Keratinocyte (primary cell): ENCODE results near the gene SLC6A8. TPM values are rescaled to one million over a fixed set of nuclear protein-coding genes. Genes with fewer than 3 reads are reported as not detected.
A peak's percentile ranks its signal among the peaks of the same experiment; 100 is the strongest.

Source experiments
- DNase-seq: peaks from one replicate; pipeline ENCODE4 v3.0.0-alpha.2; 2011; ENCODE audit warnings: low read depth, missing footprints, low spot score
- FAIRE-seq: peaks from 2 replicates; lab custom pipeline; 2011; peaks lifted over from hg19 to GRCh38; lab: Jason Lieb, UNC
- H2AFZ ChIP-seq: 2 replicates; pipeline ENCODE4 v1.6.0; 2012; ENCODE audit warnings: low read length, control low read depth, inconsistent platforms; ENCODE audit not compliant: control insufficient read depth
- H3K27ac ChIP-seq: 2 replicates; pipeline ENCODE4 v1.5.1; 2011; ENCODE audit warnings: low read length; ENCODE audit not compliant: control insufficient read depth, insufficient read depth
- H3K27me3 ChIP-seq: 3 replicates; pipeline ENCODE4 v1.6.0; 2011; ENCODE audit warnings: low read length; ENCODE audit not compliant: control insufficient read depth, insufficient read depth; ENCODE audit errors: extremely low read depth
- H3K36me3 ChIP-seq, 2 experiments: 2 replicates in 1 of 2; 3 replicates in 1 of 2; pipeline ENCODE4 v1.5.1; 2011; ENCODE audit warnings: low read length in 2 of 2, mild to moderate bottlenecking in 1 of 2; ENCODE audit not compliant: control insufficient read depth in 2 of 2, insufficient read depth in 2 of 2; ENCODE audit errors: extremely low read depth in 1 of 2
- H3K4me1 ChIP-seq: 3 replicates; pipeline ENCODE4 v1.5.1; 2011; ENCODE audit warnings: low read length; ENCODE audit not compliant: control insufficient read depth, insufficient read depth; ENCODE audit errors: extremely low read depth
- H3K4me2 ChIP-seq: 3 replicates; pipeline ENCODE4 v1.6.0; 2011; ENCODE audit warnings: low read depth, low read length; ENCODE audit not compliant: control insufficient read depth, insufficient read depth; ENCODE audit errors: extremely low read depth
- H3K4me3 ChIP-seq, 3 experiments: fragments of 200-600 bp in 1 of 3; sonication (generic) in 1 of 3; 2 replicates in 2 of 3; 3 replicates in 1 of 3; pipeline ENCODE4 v1.5.1; 2011 to 2016; ENCODE audit warnings: low read length in 3 of 3, mild to moderate bottlenecking in 3 of 3, control low read depth in 2 of 3, inconsistent platforms in 1 of 3, low read depth in 1 of 3, mixed read lengths in 1 of 3, mixed run types in 1 of 3, moderate library complexity in 1 of 3; ENCODE audit not compliant: control insufficient read depth in 2 of 3, insufficient read depth in 2 of 3; ENCODE audit errors: extremely low read depth in 1 of 3
- H3K79me2 ChIP-seq: 2 replicates; pipeline ENCODE4 v1.6.0; 2012; ENCODE audit warnings: low read length; ENCODE audit not compliant: control insufficient read depth, insufficient read depth
- H3K9ac ChIP-seq: 3 replicates; pipeline ENCODE4 v1.6.0; 2011; ENCODE audit warnings: low read length; ENCODE audit not compliant: control insufficient read depth, insufficient read depth; ENCODE audit errors: extremely low read depth
- H3K9me1 ChIP-seq: 3 replicates; pipeline ENCODE4 v1.6.0; 2011; ENCODE audit warnings: low read length; ENCODE audit not compliant: control insufficient read depth, insufficient read depth; ENCODE audit errors: extremely low read depth
- H3K9me3 ChIP-seq: 2 replicates; pipeline ENCODE4 v1.5.1; 2012; ENCODE audit warnings: low read depth, low read length; ENCODE audit not compliant: control insufficient read depth
- H4K20me1 ChIP-seq: 3 replicates; pipeline ENCODE4 v1.6.0; 2011; ENCODE audit warnings: low read length; ENCODE audit not compliant: control insufficient read depth, insufficient read depth; ENCODE audit errors: extremely low read depth
- CTCF ChIP-seq, 3 experiments: IDR thresholded peaks in 1 of 3; conservative IDR thresholded peaks in 1 of 3; optimal IDR thresholded peaks in 1 of 3; 2 replicates in 2 of 3; 3 replicates in 1 of 3; pipeline versions ENCODE3 to v1.5.1; 2011; ENCODE audit warnings: low read length in 3 of 3, mild to moderate bottlenecking in 3 of 3, moderate library complexity in 2 of 3, control low read depth in 1 of 3, inconsistent platforms in 1 of 3; ENCODE audit not compliant: insufficient read depth in 2 of 3; ENCODE audit errors: extremely low read depth in 1 of 3
- EZH2 ChIP-seq: IDR thresholded peaks from one replicate; pipeline ENCODE4 v1.6.1; 2012; ENCODE audit warnings: inconsistent platforms, mild to moderate bottlenecking, low read length, moderate library complexity
- dilution Hi-C: fragments of 300-500 bp; cut with MboI; formaldehyde crosslinking; loops from one replicate; pipeline ENCODE4 v1.7.0; 2020; ENCODE audit warnings: low sequenced_read_pairs; ENCODE audit not compliant: extremely low pct_ligation_motif_present
- polyA plus RNA-seq, 5 experiments: library from polyadenylated mRNA; depleted of rRNA in 3 of 5; stranded (reverse) in 3 of 5; stranded (forward) in 1 of 5; unstranded in 1 of 5; fragments of >200 nt; gene quantifications; 1 replicate in 1 of 5; 2 replicates in 3 of 5; 3 replicates in 1 of 5; pipeline versions ENCODE4 v1.2.1 to v1.2.3, GENCODE V29; 2011 to 2012; ENCODE audit warnings: missing spikeins in 2 of 5, low read depth in 1 of 5, low replicate concordance in 1 of 5

Gene SLC6A8
- polyA plus RNA-seq, 1 donor (not counting 4 experiments of a cell fraction or from before 2014, with no cell fraction given): 33.6 TPM

GRCh38 chrX:153645921-153646488, 41.7 kb upstream of the SLC6A8 start:
- H4K20me1 ChIP-seq: no peaks in the 10 kb centered on the region
- no peak for DNase-seq

DNA sequence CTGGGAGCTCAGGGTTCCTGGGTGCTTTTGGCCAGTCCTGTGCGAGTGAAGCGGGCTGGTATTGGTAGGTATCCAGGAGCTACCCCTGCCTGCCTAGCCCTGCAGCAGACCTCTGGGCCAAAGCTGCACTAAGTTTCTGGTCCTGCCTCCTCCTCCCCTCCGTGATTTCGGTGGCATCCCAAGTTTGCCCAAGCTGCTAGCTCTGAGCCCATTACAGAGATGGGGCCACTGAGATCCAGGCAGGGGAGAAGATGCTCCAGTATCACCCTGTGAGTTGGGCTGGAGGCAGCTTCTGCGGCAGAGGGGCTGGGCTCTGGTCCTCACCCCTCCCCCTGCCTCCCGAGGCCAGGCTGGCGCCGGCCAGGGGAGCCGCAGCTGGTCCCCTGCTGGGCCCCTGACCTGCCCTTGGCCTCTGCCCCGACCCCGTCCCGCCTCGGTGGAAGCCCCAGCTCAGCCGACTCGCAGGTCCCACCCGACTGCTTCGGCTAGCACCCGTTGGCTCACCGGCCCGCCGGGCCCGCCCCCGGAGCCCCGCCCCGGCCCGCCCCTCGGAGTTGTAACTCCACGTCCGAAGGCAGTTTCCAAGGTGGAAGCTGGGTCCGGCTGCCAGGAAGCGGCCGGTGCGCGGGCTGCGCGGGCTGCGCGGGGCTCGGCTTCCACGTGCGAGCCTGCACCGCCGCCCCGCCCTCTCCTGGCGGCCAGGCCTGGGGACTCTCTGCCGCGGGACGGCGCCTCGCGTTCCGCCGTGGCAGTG, 40.9 kb upstream of the SLC6A8 start, which contains the start of gene DUSP9:
Gene DUSP9, plus strand, starts transcription at position 584 of the 754 bp plus-strand sequence. CDS start 751 bp downstream, outside the sequence.
- dilution Hi-C loops: no loop called here
- Histone ChIP-seq H4K20me1 (no peaks in the 10 kb centered on the region), H3K36me3 (no peaks in the 10 kb centered on the region), H3K27ac (no peak within 1 kb of the TSS), H3K9ac (no peak within 1 kb of the TSS), H3K27me3 (peaks cover 49% of the 10 kb centered on the region), H3K4me1 (peaks cover 7% of the 10 kb centered on the region), H3K9me1 (no peaks in the 10 kb centered on the region), H3K79me2 (no peaks in the 10 kb centered on the region), H2AFZ (no peak within 1 kb of the TSS), H3K4me3 (no peak within 1 kb of the TSS), H3K4me2 (peak within 1 kb of the TSS; percentile 54), H3K9me3 (peaks cover 1% of the 10 kb centered on the region)
- FAIRE-seq: no peak
- TF ChIP-seq EZH2 (no peak), CTCF (optimal IDR thresholded peaks at IDR 0.05 in 1 of 3, IDR thresholded peaks at IDR 0.05 in 1 of 3, conservative IDR thresholded peaks at IDR 0.05 in 1 of 3; ENCODE audit: extremely low read depth in 1 of 3, insufficient read depth in 2 of 3, low read length in 3 of 3) (no peak)
- DNase-seq: no peak

More at GRCh38 chrX:153645921-153646488, 41.7 kb upstream of the SLC6A8 start:
- TF ChIP-seq EZH2 (no peak), CTCF (optimal IDR thresholded peaks at IDR 0.05 in 1 of 3, IDR thresholded peaks at IDR 0.05 in 1 of 3, conservative IDR thresholded peaks at IDR 0.05 in 1 of 3; ENCODE audit: extremely low read depth in 1 of 3, insufficient read depth in 2 of 3, low read length in 3 of 3) (no peak)
- no peaks in the 10 kb centered on the region for H3K79me2 ChIP-seq
- H3K9me1 ChIP-seq: no peaks in the 10 kb centered on the region
- peaks cover 57% of the 10 kb centered on the region for H3K27me3 ChIP-seq
- peaks cover 1% of the 10 kb centered on the region for H3K9me3 ChIP-seq
- dilution Hi-C loops: no loop called here
- H3K9ac ChIP-seq: no peak overlapping the region
- no peak for FAIRE-seq
- H3K36me3 ChIP-seq: no peaks in the 10 kb centered on the region
- no peak overlapping the region for H3K27ac ChIP-seq
- H2AFZ ChIP-seq: no peak overlapping the region
- no peak overlapping the region for H3K4me3 ChIP-seq
- H3K4me2 ChIP-seq: peak overlapping the region; percentile 54
- peaks cover 7% of the 10 kb centered on the region for H3K4me1 ChIP-seq
